Adipocyte (in vitro differentiated cells): ENCODE measurements around the gene GPR153.
"Not testable (repeated sequence)": the region's sequence is repeated elsewhere in the genome, so short reads cannot be mapped to it uniquely, and the experiment has no call there.

Experiments
- DNase-seq: peaks from one replicate; pipeline ENCODE4 v3.0.0-alpha.2; 2015; ENCODE audit warnings: low read depth
- H3K27me3 ChIP-seq: replicated peaks from 2 replicates; pipeline ENCODE4 v1.7.0; 2013; ENCODE audit warnings: mild to moderate bottlenecking, low read length, moderate library complexity; ENCODE audit not compliant: control insufficient read depth, insufficient read depth
- H3K36me3 ChIP-seq: 2 replicates; pipeline ENCODE4 v1.7.0; 2013; ENCODE audit warnings: low read length, mild to moderate bottlenecking, moderate library complexity; ENCODE audit not compliant: control insufficient read depth, insufficient read depth, severe bottlenecking
- H3K4me1 ChIP-seq: 2 replicates; pipeline ENCODE4 v1.7.0; 2013; ENCODE audit warnings: mild to moderate bottlenecking, low read length, moderate library complexity; ENCODE audit not compliant: control insufficient read depth, insufficient read depth
- H3K4me3 ChIP-seq: 2 replicates; pipeline ENCODE4 v1.7.0; 2013; ENCODE audit warnings: mild to moderate bottlenecking, low read length, moderate library complexity
- H3K9ac ChIP-seq: 2 replicates; pipeline ENCODE4 v1.7.0; 2013; ENCODE audit warnings: mild to moderate bottlenecking, low read length, moderate library complexity
- H3K9me3 ChIP-seq: 2 replicates; pipeline ENCODE4 v1.7.0; 2013; ENCODE audit warnings: mild to moderate bottlenecking, low read length, moderate library complexity; ENCODE audit not compliant: control insufficient read depth

GPR153 gene

DNA sequence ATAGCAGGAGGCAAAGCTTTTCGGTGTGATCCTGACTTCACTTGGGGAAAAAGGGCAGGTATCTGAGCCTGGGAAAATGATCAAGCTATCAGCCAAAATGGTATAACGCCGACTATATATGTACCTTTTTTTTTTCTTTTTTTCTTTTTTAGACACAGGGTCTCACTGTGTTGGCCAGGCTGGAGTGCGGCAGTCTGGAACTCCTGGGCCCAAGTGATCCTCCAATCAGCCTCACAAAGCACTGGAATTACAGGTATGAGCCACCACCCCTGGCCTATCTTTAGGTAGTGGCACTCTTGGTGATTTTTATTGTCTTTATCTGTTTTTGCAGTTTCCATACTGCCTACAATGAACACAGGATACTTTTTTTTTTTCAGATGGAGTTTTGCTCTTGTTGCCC, 23.8 kb downstream of the GPR153 start:
- Histone ChIP-seq H3K4me3 (no peak overlapping the region), H3K27me3 (peaks cover 6% of the 10 kb centered on the region), H3K9me3 (no peaks in the 10 kb centered on the region), H3K9ac (no peak overlapping the region), H3K4me1 (peaks cover 26% of the 10 kb centered on the region), H3K36me3 (peaks cover 10% of the 10 kb centered on the region)
- no peak for DNase-seq

DNA sequence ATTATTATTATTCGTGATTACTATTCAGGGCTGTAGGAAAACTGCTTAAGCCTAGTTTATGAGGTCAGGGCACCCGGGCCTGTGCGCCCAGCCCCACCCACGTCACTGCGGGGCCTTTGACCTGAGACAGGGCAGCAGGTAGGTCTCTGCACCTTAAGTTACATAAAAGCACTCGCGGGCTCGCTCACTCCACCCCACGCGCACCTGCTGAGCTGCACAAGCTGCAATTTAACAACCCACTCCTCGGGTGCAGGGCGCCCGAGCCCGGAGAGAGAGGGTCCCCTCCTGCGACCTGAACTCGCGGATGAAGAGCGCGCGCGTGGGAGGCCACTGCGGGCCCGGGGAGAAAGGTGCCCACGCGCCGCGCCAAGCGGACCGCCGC, 25.6 kb downstream of the GPR153 start:
- DNase-seq: no peak
- Histone ChIP-seq H3K36me3 (peaks cover 23% of the 10 kb centered on the region), H3K4me1 (peaks cover 16% of the 10 kb centered on the region), H3K4me3 (peak overlapping the region; percentile 91), H3K9me3 (no peaks in the 10 kb centered on the region), H3K9ac (peak overlapping the region; percentile 92), H3K27me3 (no peaks in the 10 kb centered on the region)

DNA sequence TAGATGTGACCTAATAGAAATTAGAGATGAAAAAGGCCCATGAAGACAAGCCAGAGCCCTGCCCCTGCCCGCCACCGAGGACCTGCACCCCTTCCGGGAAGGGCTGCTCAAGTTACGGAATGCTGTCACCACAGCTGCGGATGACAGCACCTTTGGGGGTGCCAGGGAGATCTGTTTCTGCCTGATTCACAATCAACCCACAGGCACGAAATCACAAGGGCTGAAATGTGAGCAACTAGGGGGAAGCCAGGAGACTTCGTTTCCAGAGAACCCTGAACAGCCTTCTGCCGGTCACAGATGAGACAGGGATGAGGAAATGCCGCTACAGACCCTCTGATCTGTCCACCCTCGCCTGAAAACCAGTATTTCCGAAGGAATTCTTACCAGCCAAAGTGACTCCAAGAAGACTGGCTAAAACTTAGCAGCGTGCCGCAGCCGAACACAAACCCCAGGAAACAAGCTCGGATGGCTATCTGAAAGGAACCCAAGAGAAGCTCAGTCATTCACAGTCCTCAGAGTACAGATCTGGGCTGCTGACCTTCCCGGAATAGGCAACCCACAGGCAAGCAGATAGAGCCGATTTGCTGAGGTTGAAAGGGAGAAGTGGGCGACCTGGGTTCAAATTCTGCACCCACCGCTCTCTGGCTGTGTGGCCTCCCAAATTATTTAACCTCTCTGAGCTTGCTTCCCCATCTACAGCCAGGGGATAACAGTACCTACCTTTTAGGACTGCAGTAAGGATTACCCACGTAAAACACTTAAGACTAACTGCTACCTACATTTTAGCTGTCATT, 26.2 kb downstream of the GPR153 start:
- Histone ChIP-seq H3K9ac (peak overlapping the region; percentile 92), H3K9me3 (no peaks in the 10 kb centered on the region), H3K4me3 (peak overlapping the region; percentile 91), H3K36me3 (peaks cover 26% of the 10 kb centered on the region), H3K27me3 (no peaks in the 10 kb centered on the region), H3K4me1 (peaks cover 12% of the 10 kb centered on the region)
- DNase-seq: no peak

DNA sequence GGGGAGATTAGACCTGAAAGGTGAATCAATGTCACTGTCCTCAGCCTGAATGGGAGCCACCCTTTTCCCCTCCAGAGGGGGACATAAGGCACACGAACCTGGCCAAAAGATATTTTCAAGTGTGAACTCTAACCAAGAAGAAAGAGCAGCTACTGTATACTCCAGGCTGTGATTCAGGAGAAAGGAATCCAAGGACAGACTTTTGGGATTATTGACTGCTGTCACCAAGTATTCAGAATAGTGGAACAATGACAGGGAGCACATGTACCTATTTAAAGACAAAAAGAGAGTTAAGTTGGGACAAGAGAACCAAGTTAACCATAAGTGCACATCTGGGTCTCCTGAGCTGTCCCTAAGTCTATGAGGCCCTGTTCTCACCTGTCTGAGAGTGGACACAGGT, 27.5 kb downstream of the GPR153 start:
- H3K9me3 ChIP-seq: no peaks in the 10 kb centered on the region
- H3K4me3 ChIP-seq: no peak overlapping the region
- no peak for DNase-seq
- peaks cover 12% of the 10 kb centered on the region for H3K4me1 ChIP-seq
- H3K9ac ChIP-seq: no peak overlapping the region
- peaks cover 30% of the 10 kb centered on the region for H3K36me3 ChIP-seq
- no peaks in the 10 kb centered on the region for H3K27me3 ChIP-seq

DNA sequence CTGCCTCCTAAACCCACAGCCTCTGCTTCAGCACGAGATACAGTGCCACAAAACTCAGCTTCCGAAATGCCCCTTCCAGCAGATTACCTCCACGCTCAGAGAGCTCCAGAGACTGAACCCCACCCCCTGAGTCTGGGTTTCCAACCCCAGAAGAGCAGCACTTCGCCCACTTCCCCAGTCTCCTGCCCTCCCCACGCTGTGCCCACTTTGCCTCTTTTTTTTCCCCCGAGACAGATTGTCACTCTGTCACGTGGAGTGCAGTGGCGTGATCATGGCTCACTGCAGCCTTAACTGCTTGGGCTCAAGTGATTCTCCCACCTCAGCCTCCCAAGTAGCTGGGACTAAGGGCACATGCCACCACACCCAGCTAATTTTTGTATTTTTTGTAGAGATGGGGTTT, 35.2 kb downstream of the GPR153 start:
- no peak for DNase-seq
- no peaks in the 10 kb centered on the region for H3K27me3 ChIP-seq
- no peak overlapping the region for H3K9ac ChIP-seq
- H3K4me3 ChIP-seq: no peak overlapping the region
- no peaks in the 10 kb centered on the region for H3K9me3 ChIP-seq
- H3K36me3 ChIP-seq: peaks cover 50% of the 10 kb centered on the region
- peaks cover 11% of the 10 kb centered on the region for H3K4me1 ChIP-seq

DNA sequence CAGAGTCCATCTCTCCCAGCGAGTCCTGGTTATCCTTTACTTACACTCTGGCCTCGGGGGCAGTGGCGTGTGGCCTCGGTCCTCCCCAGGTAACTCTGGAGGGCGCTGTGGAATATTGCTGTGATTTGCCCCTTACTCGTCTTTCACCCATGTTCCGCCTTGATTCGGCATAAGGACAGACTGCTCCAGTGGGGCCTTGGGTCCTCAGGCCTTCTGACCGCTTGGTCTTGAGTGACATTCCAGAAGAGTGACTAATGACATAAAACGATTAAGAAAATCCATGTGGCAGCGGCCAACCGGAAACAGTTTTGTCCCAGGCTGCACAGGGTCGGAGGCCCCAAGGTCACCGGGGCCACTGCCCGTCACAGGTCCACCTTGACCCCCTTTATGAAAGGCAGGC, 36.2 kb downstream of the GPR153 start:
- Histone ChIP-seq H3K27me3 (no peaks in the 10 kb centered on the region), H3K4me1 (peaks cover 11% of the 10 kb centered on the region), H3K4me3 (no peak overlapping the region), H3K9ac (no peak overlapping the region), H3K36me3 (peaks cover 46% of the 10 kb centered on the region), H3K9me3 (no peaks in the 10 kb centered on the region)
- no peak for DNase-seq

DNA sequence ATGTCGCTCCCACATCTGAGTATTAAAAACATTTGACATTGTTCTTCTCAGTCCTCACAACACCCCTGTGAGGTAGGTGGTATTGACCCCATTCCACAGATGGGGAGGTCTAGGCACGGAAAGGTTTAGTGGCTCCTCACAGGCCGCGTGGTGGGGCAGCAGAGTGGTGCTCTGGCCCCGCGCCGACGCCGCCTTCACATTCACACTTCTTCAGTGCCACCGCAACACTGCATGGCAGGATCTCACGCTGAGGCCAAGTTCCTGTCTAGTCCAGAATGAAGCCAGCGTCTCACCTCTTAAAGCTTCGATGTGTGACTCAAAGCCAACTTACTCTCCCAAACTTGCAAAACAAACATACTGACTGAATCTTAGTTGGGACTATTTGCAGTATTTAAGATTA, 37.3 kb downstream of the GPR153 start:
- Histone ChIP-seq H3K36me3 (peaks cover 43% of the 10 kb centered on the region), H3K4me1 (peaks cover 11% of the 10 kb centered on the region), H3K9ac (no peak overlapping the region), H3K4me3 (no peak overlapping the region), H3K9me3 (no peaks in the 10 kb centered on the region), H3K27me3 (no peaks in the 10 kb centered on the region)
- no peak for DNase-seq

DNA sequence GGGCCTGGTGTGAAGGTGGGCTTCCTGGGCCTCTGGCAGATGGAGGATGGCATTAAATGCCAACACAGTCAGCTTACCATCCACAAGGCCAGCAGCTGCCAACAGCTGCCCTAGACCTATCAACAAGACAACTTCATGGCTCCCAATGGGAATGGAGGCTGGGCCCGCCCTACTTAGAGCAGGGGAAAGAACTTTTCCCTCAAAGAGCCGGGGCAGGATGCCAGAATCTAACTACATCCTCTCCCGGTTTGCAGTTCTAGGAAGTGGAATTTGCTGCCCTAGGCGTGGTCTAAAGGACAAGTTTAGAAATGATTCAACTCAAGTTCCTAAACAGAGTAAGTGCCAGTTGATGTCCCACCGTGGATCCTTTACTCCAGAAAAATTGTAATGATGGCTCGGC, 38.3 kb downstream of the GPR153 start:
- DNase-seq: peak; percentile 37
- H3K36me3 ChIP-seq: peaks cover 43% of the 10 kb centered on the region
- no peak overlapping the region for H3K4me3 ChIP-seq
- H3K4me1 ChIP-seq: peaks cover 11% of the 10 kb centered on the region
- no peaks in the 10 kb centered on the region for H3K27me3 ChIP-seq
- H3K9ac ChIP-seq: no peak overlapping the region
- H3K9me3 ChIP-seq: no peaks in the 10 kb centered on the region

DNA sequence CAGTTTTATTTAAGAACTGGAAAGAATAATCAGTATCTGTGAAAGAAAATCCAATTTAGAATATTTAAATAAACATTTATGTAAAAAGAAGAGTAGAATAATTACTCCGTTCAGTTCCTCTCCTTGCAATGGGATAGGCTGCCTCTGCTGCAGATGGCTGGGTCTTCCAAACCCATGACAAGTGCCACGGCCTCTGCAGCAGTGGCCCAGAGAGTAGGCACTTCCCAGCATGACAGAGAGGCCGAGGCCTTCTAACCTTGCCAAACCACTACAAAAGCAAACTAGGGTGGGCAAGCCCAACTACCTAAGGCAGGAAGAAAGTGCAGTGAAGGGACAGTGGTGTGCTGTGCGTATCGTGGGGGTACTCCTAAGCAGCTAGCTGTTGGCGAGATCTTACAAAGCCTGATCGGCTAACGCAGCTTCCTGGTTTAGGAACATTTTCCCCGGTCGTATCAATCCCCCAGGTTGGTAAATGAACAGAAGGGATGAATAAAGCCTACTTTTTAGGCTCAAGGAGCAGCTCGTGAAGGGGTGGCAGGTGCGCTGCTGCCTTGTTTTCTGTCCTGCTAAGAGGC, 39.6 kb downstream of the GPR153 start:
- Histone ChIP-seq H3K4me1 (peaks cover 11% of the 10 kb centered on the region), H3K9ac (no peak overlapping the region), H3K36me3 (peaks cover 32% of the 10 kb centered on the region), H3K27me3 (no peaks in the 10 kb centered on the region), H3K4me3 (no peak overlapping the region), H3K9me3 (no peaks in the 10 kb centered on the region)
- DNase-seq: no peak

DNA sequence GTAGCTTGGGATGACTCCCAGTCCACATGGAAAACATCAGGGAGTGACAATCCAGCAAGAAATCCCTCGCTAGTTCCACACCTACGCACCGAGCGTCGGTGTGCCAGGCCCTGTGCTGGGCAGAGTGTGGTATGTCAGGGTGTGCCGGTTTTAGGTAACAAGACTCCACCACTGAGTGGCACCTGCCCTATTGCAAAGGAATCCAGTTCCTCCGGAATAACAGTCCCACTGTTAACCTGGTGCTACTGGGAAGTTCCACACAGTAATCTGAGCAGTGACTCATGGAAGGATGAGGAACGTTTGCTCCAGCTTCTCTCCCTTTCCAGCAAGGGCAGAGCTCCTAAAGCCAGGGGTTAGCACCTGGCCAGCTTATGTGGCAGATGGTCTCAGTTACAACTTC, 40.7 kb downstream of the GPR153 start:
- DNase-seq: no peak
- Histone ChIP-seq H3K36me3 (peaks cover 28% of the 10 kb centered on the region), H3K4me1 (peaks cover 11% of the 10 kb centered on the region), H3K9ac (no peak overlapping the region), H3K4me3 (no peak overlapping the region), H3K27me3 (no peaks in the 10 kb centered on the region), H3K9me3 (no peaks in the 10 kb centered on the region)

DNA sequence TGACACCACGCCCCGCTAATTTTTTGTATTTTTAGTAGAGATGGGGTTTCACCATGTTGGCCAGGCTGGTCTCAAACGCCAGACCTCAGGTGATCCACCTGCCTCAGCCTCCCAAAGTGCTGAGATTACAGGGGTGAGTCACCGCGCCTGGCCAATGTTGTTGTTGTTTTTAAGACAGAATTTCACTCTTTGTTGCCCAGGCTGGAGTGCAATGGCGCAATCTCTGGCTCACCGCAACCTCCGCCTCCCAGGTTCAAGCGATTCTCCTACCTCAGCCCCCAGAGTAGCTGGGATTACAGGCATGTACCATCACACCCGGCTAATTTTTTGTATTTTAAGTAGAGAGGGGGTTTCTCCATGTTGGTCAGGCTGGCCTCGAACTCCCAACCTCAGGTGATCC, 41.3 kb downstream of the GPR153 start:
- H3K9me3 ChIP-seq, DNase-seq, H3K9ac ChIP-seq, H3K4me3 ChIP-seq, H3K27me3 ChIP-seq: not testable (repeated sequence)
- H3K4me1 ChIP-seq: peaks cover 11% of the 10 kb centered on the region
- peaks cover 22% of the 10 kb centered on the region for H3K36me3 ChIP-seq
